ENCODE data around the gene TMEM179.

DNA sequence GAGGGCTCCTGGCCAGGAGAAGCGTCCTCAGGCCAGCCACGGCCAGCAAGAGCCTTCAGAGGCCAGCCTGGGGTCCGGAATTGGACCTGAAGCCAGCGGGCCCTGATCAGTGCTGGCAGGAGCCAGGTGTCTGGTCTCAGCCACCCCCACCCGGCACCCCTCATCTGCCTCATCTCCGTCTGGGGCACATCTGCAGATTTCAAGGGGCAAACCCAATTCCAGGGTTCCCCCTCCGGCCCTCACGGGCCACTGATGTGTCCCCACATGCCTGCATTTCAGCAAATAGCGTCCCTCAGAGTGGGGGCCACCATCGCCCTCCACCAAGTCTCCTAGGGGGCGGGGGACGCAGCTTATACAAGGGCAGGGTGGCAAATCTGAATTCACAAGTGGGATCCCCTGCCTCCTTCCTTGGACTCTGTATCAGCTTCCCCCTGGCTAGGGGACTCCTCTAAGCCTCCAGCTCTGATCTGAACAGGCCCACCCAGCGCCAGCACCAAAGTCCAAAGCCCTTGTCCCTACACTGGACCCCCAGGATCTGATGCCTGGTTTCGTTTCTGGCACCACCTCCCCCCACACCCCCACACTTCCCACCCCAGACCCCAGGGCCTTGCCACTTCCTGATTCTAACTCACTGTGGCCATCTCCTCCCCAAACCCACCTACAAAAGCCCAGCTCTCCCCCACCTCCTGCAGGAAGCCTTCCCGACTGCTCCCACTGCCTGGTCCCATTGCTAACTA, 10.1 kb downstream of the TMEM179 start:
- TF ChIP-seq, protein P1, sequence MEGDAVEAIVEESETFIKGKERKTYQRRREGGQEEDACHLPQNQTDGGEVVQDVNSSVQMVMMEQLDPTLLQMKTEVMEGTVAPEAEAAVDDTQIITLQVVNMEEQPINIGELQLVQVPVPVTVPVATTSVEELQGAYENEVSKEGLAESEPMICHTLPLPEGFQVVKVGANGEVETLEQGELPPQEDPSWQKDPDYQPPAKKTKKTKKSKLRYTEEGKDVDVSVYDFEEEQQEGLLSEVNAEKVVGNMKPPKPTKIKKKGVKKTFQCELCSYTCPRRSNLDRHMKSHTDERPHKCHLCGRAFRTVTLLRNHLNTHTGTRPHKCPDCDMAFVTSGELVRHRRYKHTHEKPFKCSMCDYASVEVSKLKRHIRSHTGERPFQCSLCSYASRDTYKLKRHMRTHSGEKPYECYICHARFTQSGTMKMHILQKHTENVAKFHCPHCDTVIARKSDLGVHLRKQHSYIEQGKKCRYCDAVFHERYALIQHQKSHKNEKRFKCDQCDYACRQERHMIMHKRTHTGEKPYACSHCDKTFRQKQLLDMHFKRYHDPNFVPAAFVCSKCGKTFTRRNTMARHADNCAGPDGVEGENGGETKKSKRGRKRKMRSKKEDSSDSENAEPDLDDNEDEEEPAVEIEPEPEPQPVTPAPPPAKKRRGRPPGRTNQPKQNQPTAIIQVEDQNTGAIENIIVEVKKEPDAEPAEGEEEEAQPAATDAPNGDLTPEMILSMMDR (IDR thresholded peaks at IDR 0.05; ENCODE audit: borderline replicate concordance, extremely low read depth, low read length, poor library complexity, severe bottlenecking), result no peak
- TF ChIP-seq EZH2 (IDR thresholded peaks at IDR 0.05; ENCODE audit: borderline replicate concordance, low read depth, low read length, severe bottlenecking), result no peak

Measured in DND-41 (cell line).